ENCODE results near the gene TOR1AIP1.
"Not testable (repeated sequence)": the region's sequence is repeated elsewhere in the genome, so short reads cannot be mapped to it uniquely, and the experiment has no call there.

The TOR1AIP1 gene, protein sequence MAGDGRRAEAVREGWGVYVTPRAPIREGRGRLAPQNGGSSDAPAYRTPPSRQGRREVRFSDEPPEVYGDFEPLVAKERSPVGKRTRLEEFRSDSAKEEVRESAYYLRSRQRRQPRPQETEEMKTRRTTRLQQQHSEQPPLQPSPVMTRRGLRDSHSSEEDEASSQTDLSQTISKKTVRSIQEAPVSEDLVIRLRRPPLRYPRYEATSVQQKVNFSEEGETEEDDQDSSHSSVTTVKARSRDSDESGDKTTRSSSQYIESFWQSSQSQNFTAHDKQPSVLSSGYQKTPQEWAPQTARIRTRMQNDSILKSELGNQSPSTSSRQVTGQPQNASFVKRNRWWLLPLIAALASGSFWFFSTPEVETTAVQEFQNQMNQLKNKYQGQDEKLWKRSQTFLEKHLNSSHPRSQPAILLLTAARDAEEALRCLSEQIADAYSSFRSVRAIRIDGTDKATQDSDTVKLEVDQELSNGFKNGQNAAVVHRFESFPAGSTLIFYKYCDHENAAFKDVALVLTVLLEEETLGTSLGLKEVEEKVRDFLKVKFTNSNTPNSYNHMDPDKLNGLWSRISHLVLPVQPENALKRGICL

DNA sequence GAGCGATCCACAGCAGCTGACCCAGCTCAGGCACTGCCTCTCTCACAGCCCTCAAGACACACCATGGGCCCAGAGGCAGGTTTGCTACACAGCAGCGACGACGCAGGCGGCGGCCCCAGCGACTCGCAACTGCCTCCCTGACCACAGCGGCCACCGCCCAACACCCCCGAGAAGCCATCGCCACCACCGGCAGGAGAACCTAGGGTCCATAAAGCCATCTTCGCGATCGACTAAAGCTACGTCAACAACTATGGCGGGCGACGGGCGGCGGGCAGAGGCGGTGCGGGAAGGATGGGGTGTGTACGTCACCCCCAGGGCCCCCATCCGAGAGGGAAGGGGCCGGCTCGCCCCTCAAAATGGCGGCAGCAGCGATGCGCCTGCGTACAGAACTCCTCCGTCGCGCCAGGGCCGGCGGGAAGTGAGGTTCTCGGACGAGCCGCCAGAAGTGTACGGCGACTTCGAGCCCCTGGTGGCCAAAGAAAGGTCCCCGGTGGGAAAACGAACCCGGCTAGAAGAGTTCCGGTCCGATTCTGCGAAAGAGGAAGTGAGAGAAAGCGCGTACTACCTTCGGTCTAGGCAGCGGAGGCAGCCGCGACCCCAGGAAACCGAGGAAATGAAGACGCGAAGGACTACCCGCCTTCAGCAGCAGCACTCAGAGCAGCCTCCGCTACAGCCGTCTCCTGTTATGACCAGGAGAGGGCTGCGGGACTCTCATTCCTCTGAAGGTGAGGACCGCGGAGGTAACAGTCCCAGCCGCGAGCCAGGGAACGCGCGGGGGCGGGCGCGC lies at the start of gene TOR1AIP1:
Gene TOR1AIP1, plus strand, starts transcription at position 33 of the 787 bp plus-strand sequence. Its CDS starts 218 bp downstream, at position 251.
- Histone ChIP-seq H3K4me3 (ENCODE audit: low read length) (peak within 1 kb of the TSS; percentile 97), H3K9ac (ENCODE audit: low read length) (peak within 1 kb of the TSS; percentile 91), H3K36me3 (ENCODE audit: control insufficient read depth, insufficient read depth, low read length, severe bottlenecking) (peaks cover 30% of the 10 kb centered on the region), H3K27me3 (replicated peaks; ENCODE audit: control insufficient read depth, insufficient read depth, low read length) (no peaks in the 10 kb centered on the region), H3K4me1 (ENCODE audit: control insufficient read depth, insufficient read depth, low read length) (peaks cover 20% of the 10 kb centered on the region), H3K9me3 (ENCODE audit: control insufficient read depth, low read length) (no peaks in the 10 kb centered on the region)
- DNase-seq (ENCODE audit: low read depth): peak; percentile 99

DNA sequence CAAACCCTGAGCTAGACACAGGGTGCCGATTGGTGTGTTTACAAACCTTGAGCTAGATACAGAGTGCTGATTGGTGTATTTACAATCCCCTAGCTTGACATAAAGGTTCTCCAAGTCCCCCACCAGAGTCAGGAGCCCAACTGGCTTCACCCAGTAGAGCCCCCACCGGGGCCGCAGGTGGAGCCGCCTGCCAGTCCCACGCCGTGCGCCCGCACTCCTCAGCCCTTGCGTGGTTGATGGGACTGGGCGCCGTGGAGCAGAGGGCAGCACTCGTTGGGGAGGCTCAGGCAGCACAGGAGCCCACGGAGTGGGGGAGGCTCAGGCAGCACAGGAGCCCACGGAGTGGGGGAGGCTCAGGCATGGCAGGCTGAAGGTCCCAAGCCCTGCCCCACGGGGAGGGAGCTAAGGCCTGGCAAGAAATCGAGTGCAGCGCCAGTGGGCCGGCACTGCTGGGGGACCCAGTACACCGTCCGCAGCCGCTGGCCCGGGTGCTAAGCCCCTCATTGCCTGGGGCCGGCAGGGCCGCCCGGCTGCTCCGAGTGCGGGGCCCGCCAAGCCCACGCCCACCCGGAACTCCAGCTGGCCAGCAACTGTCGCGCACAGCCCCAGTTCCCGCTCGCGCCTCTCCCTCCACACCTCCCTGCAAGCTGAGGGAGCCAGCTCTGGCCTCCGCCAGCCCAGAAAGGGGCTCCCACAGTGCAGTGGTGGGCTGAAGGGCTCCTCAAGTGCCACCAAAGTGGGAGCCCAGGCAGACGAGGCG lies 45.2 kb upstream of the TOR1AIP1 start:
- not testable (repeated sequence) for H3K9ac ChIP-seq (ENCODE audit: low read length); DNase-seq (ENCODE audit: low read depth); H3K4me3 ChIP-seq (ENCODE audit: low read length); H3K27me3 ChIP-seq (replicated peaks; ENCODE audit: control insufficient read depth, insufficient read depth, low read length); H3K4me1 ChIP-seq (ENCODE audit: control insufficient read depth, insufficient read depth, low read length); H3K9me3 ChIP-seq (ENCODE audit: control insufficient read depth, low read length)
- peaks cover 23% of the 10 kb centered on the region for H3K36me3 ChIP-seq (ENCODE audit: control insufficient read depth, insufficient read depth, low read length, severe bottlenecking)

DNA sequence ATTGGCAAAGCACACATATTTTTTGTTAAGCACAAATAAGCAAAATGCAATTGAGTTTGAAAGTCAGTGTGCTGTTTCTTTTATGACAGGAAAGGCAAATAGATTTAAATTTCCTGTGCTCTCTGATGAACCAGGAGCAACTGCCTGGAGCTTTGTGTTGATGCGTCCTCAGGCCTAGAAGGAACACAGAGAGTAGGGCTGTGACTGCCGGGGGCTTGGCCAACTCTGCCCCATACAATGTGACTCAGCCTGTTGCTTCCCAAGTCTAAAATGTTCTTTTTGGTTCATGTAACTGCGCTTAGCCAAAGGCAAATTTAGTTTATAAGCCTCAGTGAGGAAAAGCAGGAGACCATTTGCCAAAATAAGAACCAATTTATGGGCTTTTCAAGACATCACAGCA lies 42.0 kb upstream of the TOR1AIP1 start:
- Histone ChIP-seq H3K36me3 (ENCODE audit: control insufficient read depth, insufficient read depth, low read length, severe bottlenecking) (peaks cover 41% of the 10 kb centered on the region), H3K27me3 (replicated peaks; ENCODE audit: control insufficient read depth, insufficient read depth, low read length) (no peaks in the 10 kb centered on the region), H3K9ac (ENCODE audit: low read length) (no peak overlapping the region), H3K4me3 (ENCODE audit: low read length) (no peak overlapping the region), H3K9me3 (ENCODE audit: control insufficient read depth, low read length) (no peaks in the 10 kb centered on the region), H3K4me1 (ENCODE audit: control insufficient read depth, insufficient read depth, low read length) (no peaks in the 10 kb centered on the region)
- no peak for DNase-seq (ENCODE audit: low read depth)

DNA sequence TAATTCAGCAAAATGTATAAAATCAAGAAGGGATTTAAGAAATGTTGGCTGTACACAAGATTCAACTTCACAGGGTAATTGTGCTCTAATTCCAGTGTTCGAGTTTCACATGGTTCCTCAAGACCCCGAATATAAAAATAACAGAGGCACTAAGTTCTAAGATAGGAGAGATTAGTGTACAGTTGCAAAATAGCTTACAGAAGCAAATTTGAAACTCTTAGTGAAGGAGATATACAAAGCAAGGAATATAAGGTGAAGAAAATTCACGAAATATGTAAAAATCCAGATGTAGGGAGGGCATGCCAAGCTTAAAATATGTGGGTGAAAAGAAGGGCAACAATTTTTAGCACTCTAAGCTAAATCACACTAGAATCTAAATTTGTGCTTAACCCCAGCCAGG lies 33.9 kb upstream of the TOR1AIP1 start:
- H3K9me3 ChIP-seq (ENCODE audit: control insufficient read depth, low read length): no peaks in the 10 kb centered on the region
- H3K4me3 ChIP-seq (ENCODE audit: low read length): no peak overlapping the region
- no peaks in the 10 kb centered on the region for H3K27me3 ChIP-seq (replicated peaks; ENCODE audit: control insufficient read depth, insufficient read depth, low read length)
- H3K4me1 ChIP-seq (ENCODE audit: control insufficient read depth, insufficient read depth, low read length): no peaks in the 10 kb centered on the region
- H3K9ac ChIP-seq (ENCODE audit: low read length): no peak overlapping the region
- DNase-seq (ENCODE audit: low read depth): no peak
- peaks cover 91% of the 10 kb centered on the region for H3K36me3 ChIP-seq (ENCODE audit: control insufficient read depth, insufficient read depth, low read length, severe bottlenecking)

DNA sequence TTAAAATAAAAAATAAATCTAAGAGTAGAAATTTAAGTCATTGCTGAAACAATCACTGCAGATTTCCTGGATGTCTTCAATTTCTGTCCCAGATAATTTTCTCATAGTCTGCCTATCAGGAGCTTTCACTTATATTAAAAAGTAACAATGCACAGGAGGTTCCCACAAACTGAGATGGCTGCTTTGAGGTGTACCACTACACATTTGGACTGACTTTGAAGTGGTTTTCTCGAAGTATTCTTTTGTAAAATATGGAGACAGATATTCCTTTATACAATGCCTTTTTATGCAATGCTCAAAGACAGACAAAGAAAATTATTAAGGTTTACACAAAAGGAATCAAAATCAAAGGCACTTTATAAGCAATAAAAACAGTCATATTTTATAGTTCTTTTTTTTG lies 29.0 kb upstream of the TOR1AIP1 start:
- Histone ChIP-seq H3K9me3 (ENCODE audit: control insufficient read depth, low read length) (no peaks in the 10 kb centered on the region), H3K9ac (ENCODE audit: low read length) (no peak overlapping the region), H3K4me1 (ENCODE audit: control insufficient read depth, insufficient read depth, low read length) (no peaks in the 10 kb centered on the region), H3K4me3 (ENCODE audit: low read length) (no peak overlapping the region), H3K36me3 (ENCODE audit: control insufficient read depth, insufficient read depth, low read length, severe bottlenecking) (peaks cover 83% of the 10 kb centered on the region), H3K27me3 (replicated peaks; ENCODE audit: control insufficient read depth, insufficient read depth, low read length) (no peaks in the 10 kb centered on the region)
- DNase-seq (ENCODE audit: low read depth): no peak

DNA sequence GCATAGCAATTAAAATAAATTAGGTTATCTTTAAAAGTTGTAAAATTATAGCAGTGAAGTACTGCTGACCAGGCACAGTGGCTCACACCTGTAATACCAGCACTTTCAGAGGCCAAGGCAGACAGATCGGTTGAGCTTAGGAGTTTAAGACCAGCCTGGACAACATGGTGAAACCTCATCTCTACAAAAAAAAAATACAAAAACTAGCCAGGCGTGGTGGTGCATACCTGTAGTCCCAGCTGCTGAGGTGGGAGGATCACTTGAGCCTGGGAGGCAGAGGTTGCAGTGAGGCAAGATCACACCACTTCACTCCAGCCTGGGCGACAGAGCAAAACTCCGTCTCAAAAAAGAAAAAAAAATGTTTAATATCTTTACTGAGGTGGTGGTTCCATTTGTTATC lies 26.3 kb upstream of the TOR1AIP1 start:
- not testable (repeated sequence) for H3K27me3 ChIP-seq (replicated peaks; ENCODE audit: control insufficient read depth, insufficient read depth, low read length); DNase-seq (ENCODE audit: low read depth); H3K9me3 ChIP-seq (ENCODE audit: control insufficient read depth, low read length); H3K4me1 ChIP-seq (ENCODE audit: control insufficient read depth, insufficient read depth, low read length); H3K4me3 ChIP-seq (ENCODE audit: low read length); H3K9ac ChIP-seq (ENCODE audit: low read length)
- peaks cover 70% of the 10 kb centered on the region for H3K36me3 ChIP-seq (ENCODE audit: control insufficient read depth, insufficient read depth, low read length, severe bottlenecking)

DNA sequence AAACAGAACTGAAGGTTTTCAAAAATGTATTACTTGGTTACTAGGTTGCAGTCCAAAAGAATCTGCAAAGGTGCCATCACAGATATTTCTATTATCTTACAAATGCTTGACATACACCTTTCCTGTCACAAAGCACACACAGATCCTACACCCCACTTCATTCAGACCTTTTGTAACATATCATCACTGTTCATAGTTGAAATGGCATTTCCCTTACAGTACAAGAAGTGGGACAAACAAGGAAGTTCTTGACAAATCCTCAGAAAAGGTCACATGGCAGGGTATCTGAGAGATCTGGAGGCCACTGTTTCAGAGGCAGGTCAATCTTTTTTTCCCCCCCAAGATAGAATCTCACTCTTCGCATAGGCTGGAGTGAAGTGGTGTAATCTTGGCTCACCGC lies 25.8 kb upstream of the TOR1AIP1 start:
- Histone ChIP-seq H3K9me3 (ENCODE audit: control insufficient read depth, low read length) (no peaks in the 10 kb centered on the region), H3K36me3 (ENCODE audit: control insufficient read depth, insufficient read depth, low read length, severe bottlenecking) (peaks cover 69% of the 10 kb centered on the region), H3K4me1 (ENCODE audit: control insufficient read depth, insufficient read depth, low read length) (no peaks in the 10 kb centered on the region), H3K4me3 (ENCODE audit: low read length) (no peak overlapping the region), H3K9ac (ENCODE audit: low read length) (no peak overlapping the region), H3K27me3 (replicated peaks; ENCODE audit: control insufficient read depth, insufficient read depth, low read length) (no peaks in the 10 kb centered on the region)
- DNase-seq (ENCODE audit: low read depth): no peak

DNA sequence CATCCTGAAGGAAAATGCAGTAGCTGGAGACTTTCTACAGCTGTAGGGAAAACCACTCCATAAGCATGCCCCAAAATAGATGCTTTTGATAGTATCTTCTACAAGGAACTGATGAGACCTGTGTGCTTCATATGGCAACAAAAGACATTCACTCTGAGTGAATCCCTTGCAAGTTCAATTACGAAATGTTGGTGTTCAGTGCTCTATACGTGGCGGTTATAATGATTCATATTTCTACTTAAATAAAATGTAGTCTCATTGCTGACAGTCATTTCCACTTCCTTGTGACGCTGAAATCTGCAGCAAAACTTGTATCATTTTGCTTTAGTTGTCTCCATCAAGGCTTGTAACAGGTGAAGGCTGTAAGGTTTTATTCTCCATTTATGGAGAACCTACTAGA lies 25.1 kb upstream of the TOR1AIP1 start:
- no peaks in the 10 kb centered on the region for H3K27me3 ChIP-seq (replicated peaks; ENCODE audit: control insufficient read depth, insufficient read depth, low read length)
- H3K36me3 ChIP-seq (ENCODE audit: control insufficient read depth, insufficient read depth, low read length, severe bottlenecking): peaks cover 68% of the 10 kb centered on the region

DNA sequence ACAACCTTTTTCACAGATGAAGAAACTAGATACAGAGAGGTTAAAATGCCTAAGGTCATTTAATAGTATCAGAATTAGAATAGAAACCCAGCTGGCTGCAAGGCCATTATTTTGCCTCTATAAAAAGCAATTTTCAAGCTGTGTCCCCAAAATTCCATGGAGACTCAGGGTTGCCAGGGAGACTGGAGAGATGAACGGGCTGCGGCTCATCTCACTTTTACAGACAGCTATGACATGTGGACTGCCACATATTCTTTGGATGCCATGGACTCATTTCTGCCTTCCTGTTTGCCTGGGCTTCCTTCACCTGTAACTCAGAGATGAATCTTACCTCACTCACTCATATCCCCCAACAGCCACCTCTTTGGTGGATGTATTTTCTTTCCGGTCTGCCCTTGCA lies 21.4 kb upstream of the TOR1AIP1 start:
- DNase-seq (ENCODE audit: low read depth): no peak
- H3K36me3 ChIP-seq (ENCODE audit: control insufficient read depth, insufficient read depth, low read length, severe bottlenecking): peaks cover 70% of the 10 kb centered on the region
- H3K4me3 ChIP-seq (ENCODE audit: low read length): no peak overlapping the region
- H3K9me3 ChIP-seq (ENCODE audit: control insufficient read depth, low read length): no peaks in the 10 kb centered on the region
- H3K4me1 ChIP-seq (ENCODE audit: control insufficient read depth, insufficient read depth, low read length): no peaks in the 10 kb centered on the region
- no peak overlapping the region for H3K9ac ChIP-seq (ENCODE audit: low read length)
- no peaks in the 10 kb centered on the region for H3K27me3 ChIP-seq (replicated peaks; ENCODE audit: control insufficient read depth, insufficient read depth, low read length)

More for the DNA sequence above, 25.1 kb upstream of the TOR1AIP1 start:
- Histone ChIP-seq H3K9ac (ENCODE audit: low read length) (no peak overlapping the region), H3K9me3 (ENCODE audit: control insufficient read depth, low read length) (no peaks in the 10 kb centered on the region), H3K4me1 (ENCODE audit: control insufficient read depth, insufficient read depth, low read length) (no peaks in the 10 kb centered on the region), H3K4me3 (ENCODE audit: low read length) (no peak overlapping the region)
- DNase-seq (ENCODE audit: low read depth): no peak

DNA sequence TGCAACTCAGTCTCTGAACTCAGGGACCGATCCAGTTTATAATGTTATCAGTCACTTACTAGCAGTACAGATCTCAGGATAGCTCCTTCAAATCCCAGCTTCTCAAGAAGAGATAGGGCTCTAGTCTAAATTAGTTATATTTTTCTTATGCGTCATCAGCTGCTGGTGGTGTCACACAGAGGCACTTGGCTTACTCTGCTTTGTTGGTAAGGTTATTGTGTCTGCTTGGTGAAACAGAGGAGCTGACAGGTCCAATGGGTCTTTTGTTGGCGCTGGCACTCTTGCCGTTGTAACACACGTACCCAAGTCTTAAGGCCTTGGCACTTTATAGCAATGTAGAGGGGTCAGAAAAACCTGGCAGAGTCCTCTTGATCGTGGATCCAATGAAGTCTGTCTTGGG lies 16.7 kb upstream of the TOR1AIP1 start:
- Histone ChIP-seq H3K4me1 (ENCODE audit: control insufficient read depth, insufficient read depth, low read length) (no peaks in the 10 kb centered on the region), H3K27me3 (replicated peaks; ENCODE audit: control insufficient read depth, insufficient read depth, low read length) (no peaks in the 10 kb centered on the region), H3K4me3 (ENCODE audit: low read length) (no peak overlapping the region), H3K9me3 (ENCODE audit: control insufficient read depth, low read length) (no peaks in the 10 kb centered on the region), H3K36me3 (ENCODE audit: control insufficient read depth, insufficient read depth, low read length, severe bottlenecking) (peaks cover 64% of the 10 kb centered on the region), H3K9ac (ENCODE audit: low read length) (no peak overlapping the region)
- no peak for DNase-seq (ENCODE audit: low read depth)

DNA sequence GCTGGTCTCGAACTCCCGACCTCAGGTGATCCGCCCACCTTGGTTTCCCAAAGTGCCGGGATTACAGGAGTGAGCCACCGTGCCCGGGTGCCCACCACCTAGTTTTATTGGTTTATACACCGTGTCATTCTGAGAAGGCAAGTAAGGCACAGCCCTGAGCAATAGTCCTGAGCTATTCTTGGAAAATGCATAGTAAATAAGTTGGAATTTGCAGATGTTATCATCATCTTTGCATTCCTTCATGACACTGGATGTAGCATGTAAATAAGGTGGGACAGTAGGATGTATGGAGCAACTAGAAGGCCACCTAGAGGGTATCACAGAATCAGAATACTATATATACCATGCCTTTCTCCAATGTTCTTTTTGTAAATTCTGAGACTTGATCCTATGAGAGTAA lies 15.5 kb upstream of the TOR1AIP1 start:
- Histone ChIP-seq H3K9me3 (ENCODE audit: control insufficient read depth, low read length) (no peaks in the 10 kb centered on the region), H3K27me3 (replicated peaks; ENCODE audit: control insufficient read depth, insufficient read depth, low read length) (no peaks in the 10 kb centered on the region), H3K9ac (ENCODE audit: low read length) (no peak overlapping the region), H3K4me3 (ENCODE audit: low read length) (no peak overlapping the region), H3K36me3 (ENCODE audit: control insufficient read depth, insufficient read depth, low read length, severe bottlenecking) (peaks cover 54% of the 10 kb centered on the region), H3K4me1 (ENCODE audit: control insufficient read depth, insufficient read depth, low read length) (peaks cover 6% of the 10 kb centered on the region)
- DNase-seq (ENCODE audit: low read depth): peak; percentile 4
